HuH-7 (cell line): ENCODE results near the gene SNX30.
A peak's percentile ranks its signal among the peaks of the same experiment; 100 is the strongest.

ENCODE experiments used
- DNase-seq: peaks from one replicate; pipeline ENCODE4 v3.0.0; 2011; ENCODE audit warnings: low spot score

Gene SNX30

DNA sequence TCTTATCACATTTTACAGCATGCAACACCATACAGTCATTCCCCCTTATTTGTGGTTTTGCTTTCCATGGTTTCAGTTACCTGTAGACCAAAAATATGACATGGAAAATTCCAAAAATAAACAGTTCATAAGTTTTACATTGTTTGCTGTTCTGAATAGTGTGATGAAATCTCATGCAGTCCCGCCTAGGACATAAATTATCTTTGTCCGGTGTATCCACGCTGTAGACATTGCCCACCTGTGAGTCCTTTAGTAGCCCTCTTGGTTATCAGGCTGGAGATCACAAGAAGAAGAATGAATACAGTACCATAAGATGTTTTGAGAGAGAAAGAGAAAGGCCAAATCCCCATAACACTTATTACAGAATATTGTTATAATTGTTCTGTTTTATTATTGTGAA, 72.1 kb downstream of the SNX30 start:
- DNase-seq, result no peak

DNA sequence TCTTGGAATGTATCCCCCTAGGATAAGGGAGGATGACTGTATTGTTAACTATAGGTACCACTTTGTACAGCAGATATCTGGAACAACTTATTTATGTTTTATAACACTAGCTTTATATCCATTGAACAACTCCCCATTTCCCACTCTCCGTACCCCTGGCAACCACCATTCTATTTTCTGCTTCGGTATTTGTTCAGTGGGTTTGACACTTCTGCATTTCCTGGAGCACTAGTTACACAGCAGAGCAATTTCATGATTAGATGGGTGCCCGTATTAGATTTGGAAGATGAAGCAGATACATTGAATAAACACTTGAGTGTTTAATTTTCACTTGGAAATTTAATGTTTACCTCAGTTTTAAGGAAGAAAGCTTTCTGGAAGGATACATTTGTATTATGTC, 72.7 kb downstream of the SNX30 start:
- DNase-seq, result no peak

DNA sequence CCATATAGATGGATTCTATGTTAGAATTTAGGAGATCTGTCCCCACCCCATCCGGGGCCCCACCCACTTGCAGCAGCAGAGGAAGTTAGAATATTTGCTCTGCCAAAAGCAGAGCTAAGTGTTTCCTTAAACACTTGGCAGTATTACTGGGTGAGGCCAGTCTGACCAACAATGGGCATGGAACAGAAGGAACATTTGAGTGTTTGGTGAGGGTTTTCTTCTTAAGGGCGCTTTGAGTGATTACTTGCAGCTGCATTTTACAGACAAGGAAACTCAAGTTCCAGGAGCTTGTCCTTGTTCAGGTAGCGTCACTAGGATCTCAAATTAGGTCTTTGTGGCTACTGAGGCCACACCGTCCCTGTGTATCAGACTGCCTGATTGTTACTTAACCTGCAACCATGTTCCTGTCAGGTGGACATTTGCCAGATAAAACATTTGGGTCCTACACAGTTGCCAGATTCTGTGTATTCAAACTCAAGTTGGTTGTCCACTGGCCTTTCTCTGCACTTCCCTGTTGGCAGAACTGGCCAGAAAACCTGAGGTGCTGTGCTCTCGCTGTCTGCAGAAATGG, 80.8 kb downstream of the SNX30 start:
- no peak for DNase-seq

DNA sequence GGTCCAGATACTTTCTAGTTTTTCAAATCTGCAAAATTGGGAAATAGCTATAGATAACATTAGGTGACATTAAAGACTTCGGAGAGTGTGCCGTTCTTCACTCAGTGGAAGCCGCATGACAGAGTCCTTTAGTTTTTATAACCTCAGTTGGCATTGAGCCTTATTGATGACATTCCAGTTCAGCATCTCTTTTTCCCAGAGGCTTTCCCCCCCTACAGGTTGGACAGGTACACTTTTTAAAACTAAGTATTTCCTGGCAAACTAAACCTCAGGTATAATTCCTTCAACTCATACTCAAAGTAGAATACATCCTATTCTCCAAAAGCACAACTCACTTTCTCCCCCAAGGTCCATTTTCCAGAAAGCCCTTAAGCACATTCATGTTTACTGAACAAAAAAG, 81.4 kb downstream of the SNX30 start:
- DNase-seq, result no peak

DNA sequence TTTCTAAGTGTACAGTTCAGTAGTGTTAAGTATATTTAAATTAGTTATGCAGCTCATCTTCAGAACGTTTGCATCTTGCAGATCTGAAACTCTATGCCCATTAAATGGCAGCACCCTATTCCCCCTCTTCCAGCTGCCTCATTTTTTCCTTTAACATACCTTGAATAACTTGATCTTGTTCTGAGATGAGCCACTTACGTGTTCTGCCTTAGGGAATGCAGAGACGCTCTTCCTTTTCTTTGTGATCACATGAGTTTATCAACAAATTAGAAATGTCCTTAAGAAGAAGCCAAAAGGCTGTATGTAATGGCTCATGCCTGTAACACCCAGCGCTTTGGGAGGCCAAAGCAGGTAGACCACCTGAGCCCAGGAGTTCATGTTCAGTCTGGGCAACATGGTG, 82.5 kb downstream of the SNX30 start:
- no peak for DNase-seq

DNA sequence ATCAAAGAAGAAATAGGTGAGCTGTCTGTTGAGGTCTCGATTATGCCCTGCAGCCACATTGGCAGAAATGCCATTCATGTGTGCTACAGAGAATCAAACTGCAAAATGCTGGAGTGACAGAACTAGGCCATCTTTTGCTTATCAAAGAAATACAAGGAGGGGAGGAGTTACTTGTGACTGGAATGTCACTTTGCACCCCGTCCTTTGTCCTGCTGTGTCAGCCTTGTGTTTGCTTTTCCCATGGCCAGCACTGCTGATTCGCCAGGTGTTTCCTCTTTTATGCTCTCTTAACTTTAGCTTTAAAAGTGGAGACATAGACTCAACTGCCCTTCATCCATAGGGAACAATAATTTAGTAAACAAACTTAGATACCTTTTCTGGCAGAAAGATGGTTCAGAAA, 85.8 kb downstream of the SNX30 start:
- no peak for DNase-seq

DNA sequence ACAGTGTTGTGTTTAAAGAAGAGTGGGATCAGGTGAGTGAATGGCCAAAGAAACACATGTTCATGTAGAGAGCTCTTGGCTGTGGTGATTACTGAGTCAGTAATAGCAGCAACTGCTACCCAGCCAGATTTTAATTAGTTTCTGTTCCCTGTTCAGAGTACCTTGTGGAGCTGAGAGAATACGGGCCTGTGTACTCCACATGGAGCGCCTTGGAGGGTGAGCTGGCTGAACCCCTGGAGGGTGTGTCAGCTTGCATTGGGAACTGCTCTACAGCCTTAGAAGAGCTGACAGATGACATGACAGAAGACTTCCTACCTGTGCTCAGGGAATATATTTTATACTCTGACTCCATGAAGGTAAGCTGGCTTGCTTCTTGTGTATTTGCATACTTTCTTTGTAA, 87.8 kb downstream of the SNX30 start:
- no peak for DNase-seq

DNA sequence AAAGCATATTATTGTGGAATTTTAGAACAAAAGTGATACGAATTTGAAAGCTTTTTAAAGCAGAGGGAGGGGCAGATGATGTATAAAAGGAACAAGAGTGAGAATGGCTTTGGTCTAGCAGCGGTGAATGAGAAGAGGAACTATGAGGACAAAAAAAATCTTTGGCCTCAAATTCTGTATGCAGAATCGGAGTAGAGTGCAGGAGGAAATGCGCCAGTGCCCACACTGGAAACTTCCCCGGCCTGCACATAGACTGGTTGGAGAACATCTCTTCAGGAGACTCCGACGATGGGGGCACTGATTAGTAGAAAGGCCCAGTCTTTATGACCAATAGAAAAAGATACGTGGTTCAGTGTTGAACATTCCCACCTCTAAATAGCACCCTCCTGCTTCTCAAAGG, 88.8 kb downstream of the SNX30 start:
- DNase-seq, result no peak

DNA sequence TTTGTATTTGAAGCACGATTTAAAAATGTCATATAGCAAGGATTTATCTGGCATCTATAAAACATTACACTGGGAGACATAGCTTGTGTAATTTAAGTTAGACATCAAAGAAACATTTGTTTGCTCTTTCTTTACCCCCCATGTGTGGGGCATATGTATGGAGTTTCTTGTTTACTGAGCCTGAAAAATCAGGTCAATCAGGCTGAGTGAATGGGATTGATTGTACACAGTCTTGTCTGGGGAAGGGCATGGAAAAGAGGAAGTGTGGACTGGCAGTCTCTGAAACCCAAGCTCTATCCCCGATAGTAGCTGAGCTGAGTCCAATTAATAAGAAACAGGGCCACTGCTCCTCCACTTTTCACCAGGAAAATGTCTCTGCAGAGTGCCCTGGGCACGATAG, 90.7 kb downstream of the SNX30 start:
- DNase-seq, result no peak

DNA sequence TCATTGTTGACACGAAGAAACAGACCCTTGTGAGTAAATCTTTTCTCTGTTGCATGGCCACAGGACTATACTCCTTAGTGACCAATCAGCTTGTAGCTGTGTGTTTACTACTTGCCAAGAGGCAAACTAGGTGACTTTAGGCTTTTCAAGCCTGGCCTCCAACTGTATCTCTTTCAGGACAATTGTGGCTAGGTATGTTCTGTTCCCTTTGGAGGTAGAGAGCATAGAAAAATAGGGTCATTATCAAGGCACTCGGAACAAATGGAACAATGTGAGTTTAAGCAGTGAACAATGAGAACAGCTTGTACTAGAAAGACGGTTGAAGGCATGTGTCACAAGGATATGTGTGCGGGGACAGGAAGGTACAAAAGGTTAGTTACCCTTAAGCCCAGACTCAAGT, 92.0 kb downstream of the SNX30 start:
- no peak for DNase-seq

DNA sequence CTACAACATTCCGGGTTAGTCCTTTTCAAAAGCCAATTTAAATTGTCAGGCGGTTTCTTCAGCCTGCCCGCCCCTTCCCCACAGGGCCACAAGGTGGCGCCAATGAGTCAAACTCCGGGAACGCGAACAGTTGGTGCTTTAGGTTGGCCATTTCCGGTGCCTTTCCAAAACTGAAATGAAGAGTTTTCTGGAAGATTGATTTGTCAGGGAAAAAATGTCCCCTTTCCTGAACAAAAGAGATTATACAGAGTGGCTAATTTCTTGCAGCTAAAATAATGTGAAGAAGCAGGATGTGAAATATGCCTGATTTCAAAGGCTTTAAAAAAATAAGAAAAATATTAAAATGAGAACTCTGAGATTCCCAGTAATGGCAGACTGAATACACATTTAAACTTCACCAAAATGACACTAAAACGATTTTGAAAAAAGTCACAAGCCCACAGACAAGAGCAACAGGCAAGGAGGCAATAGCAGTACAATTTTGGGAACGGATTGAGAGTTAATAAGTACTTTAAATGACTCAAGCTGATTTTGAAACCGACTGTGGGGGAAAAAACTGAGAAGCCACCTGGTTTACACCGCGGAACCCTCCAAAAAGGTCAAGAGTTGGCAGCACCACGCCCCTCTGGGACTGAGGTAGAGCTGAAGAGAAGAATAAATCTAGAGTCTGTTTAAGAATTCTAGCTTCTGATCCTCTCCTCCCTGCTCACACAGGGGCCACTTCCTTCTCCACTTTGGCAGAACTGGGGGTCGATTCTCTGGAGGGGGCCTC, 94.4 kb downstream of the SNX30 start:
- peak; percentile 75 for DNase-seq

DNA sequence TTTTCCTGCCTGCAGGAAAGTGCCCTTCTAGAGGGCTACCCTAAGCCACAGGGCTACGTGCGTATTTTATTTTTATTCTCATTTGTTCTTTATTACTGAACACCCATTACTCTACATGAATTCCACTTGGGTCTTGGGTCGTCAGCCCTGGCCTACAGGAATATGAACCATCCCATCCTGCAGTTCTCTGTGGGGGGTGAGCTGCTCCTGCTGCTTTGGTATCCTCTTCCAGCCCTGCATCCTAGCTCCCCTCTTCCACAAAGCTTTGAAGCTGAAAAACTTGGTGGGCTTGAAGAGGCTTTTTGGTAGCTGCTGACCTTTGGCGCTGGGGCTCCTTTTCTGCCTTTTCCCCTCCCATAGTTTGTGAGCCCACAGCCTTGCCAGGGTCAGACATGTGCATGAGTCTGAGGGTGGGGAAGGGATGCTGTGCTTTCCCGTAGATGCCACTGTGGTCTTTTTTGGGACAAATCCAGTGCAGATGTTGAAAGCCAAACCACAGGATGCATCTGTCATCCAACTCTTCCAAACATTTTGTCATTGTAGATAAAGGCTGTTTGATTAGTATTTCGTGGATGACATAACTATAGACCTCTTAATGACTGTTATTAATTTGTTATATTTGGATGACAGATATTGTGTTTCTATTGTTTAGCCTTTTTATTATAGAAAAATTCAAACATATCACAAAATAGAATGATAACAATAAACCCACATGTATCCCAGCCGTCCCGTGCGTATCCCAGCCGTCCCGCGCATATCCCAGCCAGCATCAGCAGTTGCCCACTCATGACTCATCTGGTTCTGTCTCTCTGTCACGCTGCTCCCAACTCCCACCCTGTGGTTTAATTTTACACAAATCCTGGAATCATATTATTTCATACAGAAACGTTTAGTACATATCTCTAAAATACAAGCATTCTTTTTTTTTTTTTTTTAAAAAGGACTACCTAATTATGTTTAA, 96.2 kb downstream of the SNX30 start:
- no peak for DNase-seq

DNA sequence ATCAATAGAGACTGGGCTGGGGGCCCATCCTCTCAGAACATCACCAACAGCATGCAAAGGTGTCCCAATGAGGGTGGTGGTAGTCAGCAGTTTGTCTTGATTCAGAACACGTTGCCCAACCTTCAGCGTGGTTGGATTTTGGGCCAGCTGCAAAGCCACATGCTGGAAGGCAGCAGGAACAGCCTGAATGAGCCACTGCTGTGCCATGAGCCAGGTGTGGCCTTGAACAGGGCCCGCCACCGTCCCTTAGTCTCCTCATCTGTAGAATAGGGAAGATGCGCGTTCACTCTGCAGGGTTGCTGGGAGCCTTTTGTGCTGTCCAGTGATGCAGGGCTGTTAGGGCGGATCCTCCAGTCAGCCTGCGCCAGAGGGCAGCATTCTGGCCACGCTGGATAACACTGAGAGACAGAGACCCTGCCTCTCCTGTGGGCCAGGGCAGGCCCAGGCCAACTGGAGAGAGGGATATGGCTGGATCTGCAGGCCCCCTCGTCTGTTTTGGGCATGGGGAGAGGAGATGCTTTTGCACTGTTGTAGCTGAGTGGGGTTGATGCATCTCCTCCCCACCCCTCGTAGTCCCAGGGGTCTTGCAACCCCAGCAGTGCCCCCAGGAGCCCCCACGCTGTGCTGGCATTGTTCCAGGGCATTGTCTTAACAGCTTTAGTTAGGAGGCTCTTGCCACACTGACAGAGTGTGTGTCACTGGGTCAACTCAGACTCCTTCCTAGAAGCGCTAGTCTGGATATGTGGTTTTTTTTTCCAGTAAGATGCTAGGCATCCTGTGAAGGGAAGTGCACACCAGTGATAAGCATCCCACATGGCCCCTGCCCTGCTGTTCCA, 98.0 kb downstream of the SNX30 start:
- no peak for DNase-seq

DNA sequence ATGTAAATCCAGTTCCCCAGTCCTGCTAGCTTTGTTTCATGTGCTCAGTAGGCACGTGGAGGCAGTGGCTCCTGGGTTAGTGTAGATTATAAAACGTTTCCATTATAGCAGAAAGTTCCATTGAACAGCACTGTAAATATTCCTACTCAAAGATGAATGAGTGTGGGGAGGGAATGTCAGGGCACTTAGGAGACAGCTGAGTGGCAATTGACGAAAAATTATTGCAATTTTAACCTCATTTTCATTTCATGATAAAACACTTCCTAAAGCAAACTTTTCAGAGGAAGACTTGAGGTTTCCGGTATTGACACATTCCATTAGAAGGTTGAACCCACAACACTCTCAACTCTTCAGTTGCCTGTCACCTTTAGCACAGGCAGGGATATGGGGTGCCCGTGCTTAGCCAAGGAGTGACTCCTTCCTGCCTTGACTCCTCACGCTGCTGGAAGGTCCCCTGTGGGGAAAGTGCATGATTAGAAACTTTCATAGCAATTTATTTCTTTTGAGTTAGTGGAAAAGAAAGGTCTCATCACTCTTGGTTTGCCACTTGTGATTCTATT, 98.9 kb downstream of the SNX30 start:
- DNase-seq, result no peak

DNA sequence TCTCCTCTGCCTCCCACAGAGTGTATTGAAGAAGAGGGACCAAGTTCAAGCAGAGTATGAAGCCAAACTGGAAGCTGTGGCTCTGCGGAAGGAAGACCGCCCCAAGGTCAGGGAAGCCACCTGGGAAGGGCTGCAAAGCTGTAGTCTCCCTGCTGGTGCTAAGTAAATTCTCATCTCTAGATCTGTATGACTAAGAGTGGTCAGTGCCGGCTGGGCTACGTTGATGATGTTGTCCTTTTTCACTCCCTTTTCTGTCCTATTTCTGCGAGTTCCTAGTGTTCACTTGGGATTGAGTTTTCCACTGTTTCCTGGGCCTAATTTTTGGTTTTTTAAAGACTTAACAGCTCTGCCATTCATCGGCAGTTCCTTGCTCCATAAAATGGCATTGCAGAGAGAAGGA, 100.3 kb downstream of the SNX30 start:
- no peak for DNase-seq

DNA sequence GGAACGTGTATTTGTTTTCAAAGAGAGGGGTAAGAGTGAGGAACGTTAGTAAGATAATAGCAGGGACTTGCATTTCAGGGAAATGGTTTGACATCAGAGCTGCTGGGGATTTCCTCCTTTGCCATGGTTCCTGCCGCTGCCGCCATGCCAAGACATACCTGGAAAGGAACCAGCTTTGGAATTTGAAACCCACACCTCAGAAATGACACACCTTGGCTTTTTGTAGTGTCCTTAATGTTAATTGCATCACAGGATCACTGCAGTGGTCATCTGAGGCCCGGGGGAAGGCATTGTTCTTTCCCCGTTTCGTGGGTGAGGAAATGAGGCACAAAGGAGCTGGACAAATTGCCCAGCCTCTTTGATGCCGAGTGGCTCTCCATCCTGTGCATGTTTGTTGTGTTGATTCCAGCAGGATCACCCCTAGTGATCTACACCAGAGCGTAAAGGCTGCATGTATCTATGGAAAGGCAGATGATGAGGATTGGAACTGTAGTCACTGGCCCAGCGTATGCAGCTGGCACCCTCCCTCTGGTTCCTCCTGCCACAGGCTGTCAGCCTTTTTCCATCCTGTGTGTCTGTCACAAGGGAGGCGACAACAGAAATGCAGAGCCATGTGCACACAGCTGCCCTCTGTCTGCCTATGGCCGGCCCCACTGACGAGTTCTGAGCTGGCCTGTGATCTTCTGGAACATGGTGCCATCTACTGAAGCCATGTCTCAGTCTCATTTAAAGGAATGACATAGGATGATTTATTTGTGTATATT, 102.4 kb downstream of the SNX30 start:
- no peak for DNase-seq

DNA sequence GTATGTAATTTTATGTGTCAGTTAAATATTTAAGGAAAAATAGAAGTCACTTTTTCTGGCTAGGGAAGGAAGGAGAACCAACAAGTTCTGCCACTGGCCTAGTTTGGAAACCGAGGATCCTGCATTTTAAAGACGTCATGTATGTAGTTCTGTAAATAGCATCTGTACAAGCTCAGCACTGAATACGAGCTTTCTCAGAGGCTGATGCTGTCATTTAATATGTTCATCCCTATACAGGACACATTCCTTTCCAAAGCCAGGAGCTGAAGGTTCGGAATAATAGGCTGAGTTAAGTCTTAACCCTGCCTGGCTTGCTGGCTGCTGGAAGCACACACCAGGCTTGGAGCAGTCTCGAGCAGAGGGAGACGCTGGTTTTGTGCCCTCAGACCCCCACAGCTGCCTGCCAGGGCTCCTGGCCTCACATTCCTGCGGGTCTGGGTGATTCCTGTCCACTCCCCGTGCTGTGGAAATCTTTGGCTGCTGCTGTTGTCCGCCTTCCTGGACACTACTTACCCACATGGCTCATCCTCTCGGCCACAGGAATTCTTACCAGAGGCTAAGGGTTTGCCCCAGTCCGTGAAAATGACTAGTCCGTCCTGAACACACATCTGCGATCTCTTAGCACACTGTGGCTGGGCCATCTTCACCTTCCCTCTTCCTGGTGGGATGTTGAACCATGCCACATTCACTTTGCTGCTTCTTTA, 103.5 kb downstream of the SNX30 start:
- no peak for DNase-seq

DNA sequence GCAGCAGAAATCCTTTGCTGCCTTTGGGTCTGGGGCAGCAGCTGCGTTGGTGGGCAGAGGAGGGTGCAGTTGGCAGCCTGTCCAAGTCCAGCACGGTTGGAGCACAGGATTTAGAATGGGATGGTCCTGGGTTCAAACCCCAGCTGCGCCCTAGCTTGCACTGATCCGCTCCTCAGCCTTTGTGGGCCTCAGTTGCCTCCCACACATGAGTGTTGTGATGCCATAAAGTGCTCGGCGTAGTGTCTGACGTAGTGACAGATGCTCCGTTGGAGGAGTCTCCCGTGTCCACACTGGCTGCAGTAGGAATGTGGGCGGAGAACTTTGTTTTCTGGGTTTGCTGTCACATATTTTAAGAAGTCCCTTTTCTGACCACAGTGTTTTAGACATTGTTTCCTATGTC, 104.1 kb downstream of the SNX30 start:
- DNase-seq, result no peak

DNA sequence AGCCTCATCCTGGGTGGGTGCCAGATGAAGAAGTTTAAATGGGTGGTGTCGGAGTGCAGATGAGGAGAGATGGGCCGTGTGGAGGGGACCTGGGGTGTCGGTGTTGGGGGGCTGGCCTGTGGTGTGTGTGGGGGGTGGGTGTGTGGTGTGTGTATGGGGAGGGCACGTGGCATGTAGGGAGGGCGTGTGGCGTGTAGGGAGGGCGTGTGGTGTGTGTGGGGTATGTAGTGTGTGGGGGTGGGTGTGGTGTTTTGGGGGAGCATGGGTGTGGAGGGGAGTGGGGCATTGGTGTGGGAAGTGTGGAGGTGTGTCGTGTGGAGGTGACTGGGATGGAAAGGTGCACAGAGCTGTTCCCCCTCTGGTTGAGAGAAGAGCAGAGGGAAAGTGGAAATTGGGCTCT, 105.6 kb downstream of the SNX30 start:
- no peak for DNase-seq

DNA sequence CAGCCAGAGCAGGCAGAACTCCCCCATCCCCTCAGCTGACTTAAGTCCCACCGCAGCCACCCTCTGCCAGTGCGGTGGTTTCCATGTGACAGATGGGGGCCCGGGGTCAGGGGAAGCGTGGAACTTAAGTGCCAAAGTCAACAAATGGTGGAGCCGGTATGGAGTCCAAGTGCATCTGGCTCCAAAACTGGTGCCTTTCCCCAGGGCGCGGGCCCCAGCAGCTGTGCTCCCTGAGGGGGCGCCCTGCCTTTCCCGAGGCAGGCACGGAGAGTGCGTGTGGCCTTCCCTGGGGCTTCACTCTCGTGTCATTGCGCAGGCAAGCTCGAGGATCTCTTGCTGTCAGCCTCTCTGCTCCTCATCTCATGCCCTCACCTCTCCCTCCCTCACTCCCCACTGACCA, 106.3 kb downstream of the SNX30 start:
- no peak for DNase-seq
